Hepatocyte (in vitro differentiated cells): ENCODE data around the gene FMNL3. TPM values are rescaled to one million over a fixed set of nuclear protein-coding genes. Genes with fewer than 3 reads are reported as not detected.

ENCODE experiments used
- DNase-seq: peaks from one replicate; pipeline ENCODE4 v3.0.0-alpha.2; 2016; ENCODE audit warnings: low spot score
- H2AFZ ChIP-seq: fragments of 200-600 bp; sonication (generic); 2 replicates; pipeline ENCODE4 v1.6.0; 2016; ENCODE audit warnings: antibody characterized with exemption, mild to moderate bottlenecking
- H3K27ac ChIP-seq: fragments of 200-600 bp; sonication (generic); 2 replicates; pipeline ENCODE4 v1.5.1; 2016; ENCODE audit warnings: mild to moderate bottlenecking
- H3K27me3 ChIP-seq: fragments of 200-600 bp; sonication (generic); 2 replicates; pipeline ENCODE4 v1.6.1; 2016
- H3K36me3 ChIP-seq: fragments of 200-600 bp; sonication (generic); replicated peaks from 2 replicates; pipeline ENCODE4 v1.5.1; 2016; ENCODE audit warnings: low read depth; ENCODE audit not compliant: insufficient read depth
- H3K4me1 ChIP-seq: fragments of 200-600 bp; sonication (generic); 2 replicates; pipeline ENCODE4 v1.5.1; 2016; ENCODE audit warnings: mild to moderate bottlenecking, moderate library complexity; ENCODE audit not compliant: insufficient read depth
- H3K4me2 ChIP-seq: fragments of 200-600 bp; sonication (generic); 2 replicates; pipeline ENCODE4 v1.6.0; 2016
- H3K4me3 ChIP-seq: fragments of 200-600 bp; sonication (generic); 2 replicates; pipeline ENCODE4 v1.5.1; 2016; ENCODE audit warnings: mild to moderate bottlenecking
- H3K79me2 ChIP-seq: fragments of 200-600 bp; sonication (generic); 2 replicates; pipeline ENCODE4 v1.6.0; 2017; ENCODE audit warnings: mild to moderate bottlenecking
- H3K9me2 ChIP-seq: fragments of 200-600 bp; sonication (generic); replicated peaks from 2 replicates; pipeline ENCODE4 v1.6.0; 2017; ENCODE audit warnings: mild to moderate bottlenecking; ENCODE audit not compliant: insufficient read depth
- H3K9me3 ChIP-seq: fragments of 200-600 bp; sonication (generic); 2 replicates; pipeline ENCODE4 v1.5.1; 2016; ENCODE audit warnings: low read depth, mild to moderate bottlenecking
- H4K20me1 ChIP-seq: fragments of 200-600 bp; sonication (generic); 2 replicates; pipeline ENCODE4 v1.6.0; 2016; ENCODE audit warnings: mild to moderate bottlenecking; ENCODE audit not compliant: insufficient read depth, poor library complexity, severe bottlenecking
- EZH2 ChIP-seq: fragments of 200-600 bp; sonication (generic); IDR thresholded peaks from 2 replicates; pipeline ENCODE4 v1.6.1; 2016; ENCODE audit warnings: antibody characterized with exemption, mild to moderate bottlenecking, borderline replicate concordance
- EZH2phosphoT487 ChIP-seq: fragments of 200-600 bp; sonication (generic); IDR thresholded peaks from one replicate; pipeline ENCODE4 v1.6.1; 2018; ENCODE audit warnings: antibody characterized with exemption, mild to moderate bottlenecking, low read depth, moderate library complexity; ENCODE audit not compliant: unreplicated experiment, severe bottlenecking
- WGBS: methylation state at CpG from one replicate; pipeline ENCODE4 v1.1.6; 2016; ENCODE audit warnings: low lambda C conversion rate; ENCODE audit errors: missing lambda C conversion rate; 5-methylcytosine and 5-hydroxymethylcytosine counted together
- polyA plus RNA-seq: library from polyadenylated mRNA; unstranded; fragments of >200 nt; fragmentation: Nextera tagmentation; extraction: Ambion mirVana; gene quantifications from 2 replicates; pipeline ENCODE4 v1.2.1, GENCODE V29; 2016
- total RNA-seq: library from RNA; depleted of rRNA; stranded (reverse); fragments of >200 nt; gene quantifications from 2 replicates; pipeline ENCODE4 v1.2.3, GENCODE V29; 2014
- TF ChIP-seq, protein P1 (sequence below): fragments of 200-600 bp; sonication (generic); IDR thresholded peaks from 2 replicates; pipeline ENCODE4 v1.5.1; 2016; ENCODE audit warnings: antibody characterized with exemption, mild to moderate bottlenecking; ENCODE audit not compliant: poor library complexity

Gene FMNL3
- total and polyA plus RNA-seq, 2 experiments from 2014 or later, result 5.8 to 8.3 TPM

GRCh38 chr12:49680075-49680474 lies 27.1 kb downstream of the FMNL3 start:
- TF ChIP-seq EZH2 (no peak), EZH2phosphoT487 (no peak)
- TF ChIP-seq, protein P1, sequence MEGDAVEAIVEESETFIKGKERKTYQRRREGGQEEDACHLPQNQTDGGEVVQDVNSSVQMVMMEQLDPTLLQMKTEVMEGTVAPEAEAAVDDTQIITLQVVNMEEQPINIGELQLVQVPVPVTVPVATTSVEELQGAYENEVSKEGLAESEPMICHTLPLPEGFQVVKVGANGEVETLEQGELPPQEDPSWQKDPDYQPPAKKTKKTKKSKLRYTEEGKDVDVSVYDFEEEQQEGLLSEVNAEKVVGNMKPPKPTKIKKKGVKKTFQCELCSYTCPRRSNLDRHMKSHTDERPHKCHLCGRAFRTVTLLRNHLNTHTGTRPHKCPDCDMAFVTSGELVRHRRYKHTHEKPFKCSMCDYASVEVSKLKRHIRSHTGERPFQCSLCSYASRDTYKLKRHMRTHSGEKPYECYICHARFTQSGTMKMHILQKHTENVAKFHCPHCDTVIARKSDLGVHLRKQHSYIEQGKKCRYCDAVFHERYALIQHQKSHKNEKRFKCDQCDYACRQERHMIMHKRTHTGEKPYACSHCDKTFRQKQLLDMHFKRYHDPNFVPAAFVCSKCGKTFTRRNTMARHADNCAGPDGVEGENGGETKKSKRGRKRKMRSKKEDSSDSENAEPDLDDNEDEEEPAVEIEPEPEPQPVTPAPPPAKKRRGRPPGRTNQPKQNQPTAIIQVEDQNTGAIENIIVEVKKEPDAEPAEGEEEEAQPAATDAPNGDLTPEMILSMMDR, result no peak
- H3K9me3 ChIP-seq, result no peaks in the 10 kb centered on the region
- no peaks in the 10 kb centered on the region for H3K27me3 ChIP-seq
- H3K9me2 ChIP-seq, result no peaks in the 10 kb centered on the region
- no peak overlapping the region for H3K4me2 ChIP-seq
- WGBS, result 86% methylated on average over 1 of the region's 1 CpG
- H3K4me3 ChIP-seq, result no peak overlapping the region
- no peak overlapping the region for H3K27ac ChIP-seq
- H4K20me1 ChIP-seq, result no peaks in the 10 kb centered on the region
- H3K79me2 ChIP-seq, result peaks cover 3% of the 10 kb centered on the region
- no peaks in the 10 kb centered on the region for H3K36me3 ChIP-seq
- H3K4me1 ChIP-seq, result peaks cover under 1% of the 10 kb centered on the region
- DNase-seq, result no peak
- H2AFZ ChIP-seq, result no peak overlapping the region

GRCh38 chr12:49678711-49679110 lies 28.5 kb downstream of the FMNL3 start:
- no peak for DNase-seq
- Histone ChIP-seq H3K79me2 (peaks cover 3% of the 10 kb centered on the region), H2AFZ (no peak overlapping the region), H3K27me3 (no peaks in the 10 kb centered on the region), H3K4me2 (no peak overlapping the region), H3K9me2 (no peaks in the 10 kb centered on the region), H3K36me3 (no peaks in the 10 kb centered on the region), H3K27ac (no peak overlapping the region), H3K4me1 (peaks cover 15% of the 10 kb centered on the region), H4K20me1 (no peaks in the 10 kb centered on the region), H3K4me3 (no peak overlapping the region), H3K9me3 (no peaks in the 10 kb centered on the region)
- 89% methylated on average over 3 of the region's 3 CpGs for WGBS
- TF ChIP-seq, protein P1, result no peak
- TF ChIP-seq EZH2 (no peak), EZH2phosphoT487 (no peak)

GRCh38 chr12:49675137-49675536 lies 32.1 kb downstream of the FMNL3 start:
- H3K27me3 ChIP-seq, result no peaks in the 10 kb centered on the region
- H3K4me1 ChIP-seq, result peaks cover 23% of the 10 kb centered on the region
- no peaks in the 10 kb centered on the region for H4K20me1 ChIP-seq
- H3K9me2 ChIP-seq, result no peaks in the 10 kb centered on the region
- H2AFZ ChIP-seq, result no peak overlapping the region
- H3K36me3 ChIP-seq, result no peaks in the 10 kb centered on the region
- WGBS, result 83% methylated on average over 7 of the region's 7 CpGs
- H3K4me3 ChIP-seq, result no peak overlapping the region
- TF ChIP-seq EZH2 (no peak), EZH2phosphoT487 (no peak)
- TF ChIP-seq, protein P1, result no peak
- H3K4me2 ChIP-seq, result no peak overlapping the region
- DNase-seq, result no peak
- H3K27ac ChIP-seq, result peak overlapping the region; percentile 90
- H3K9me3 ChIP-seq, result no peaks in the 10 kb centered on the region
- H3K79me2 ChIP-seq, result peaks cover 3% of the 10 kb centered on the region
